T-cell (primary cell): Measurements from ENCODE around the gene KCTD1. TPM values are rescaled to one million over a fixed set of nuclear protein-coding genes. Genes with fewer than 3 reads are reported as not detected.

Source experiments
- ATAC-seq, 4 experiments: fragments of 200-7000 bp in 3 of 4; fragments of 150-1000 bp in 1 of 4; cut with Tn5 transposase; replicated peaks in 1 of 4; 1 replicate in 3 of 4; 2 replicates in 1 of 4; pipeline ENCODE4 v1.10.0; 2021; ENCODE audit warnings: moderate library complexity in 3 of 4, mild to moderate bottlenecking in 2 of 4, moderate number of reproducible peaks in 1 of 4
- CTCF ChIA-PET, 2 donors: fragments of 300-600 bp; sonication (Branson Sonifier 250); formaldehyde crosslinking; loops; one replicate each; lab custom pipeline; 2022; ENCODE audit warnings: antibody characterized with exemption in 2 of 2; lab: Charles Lee
- POLR2A ChIA-PET, 2 donors: fragments of 300-600 bp; sonication (Branson Sonifier 250); formaldehyde crosslinking; loops; one replicate each; lab custom pipeline; 2022; ENCODE audit warnings: antibody characterized with exemption in 2 of 2; lab: Charles Lee
- DNase-seq, 35 experiments: peaks; one replicate each; pipeline versions ENCODE4 v3.0.0 to v3.0.0-alpha.2; 2013 to 2023
- H3K27ac ChIP-seq: one replicate; pipeline ENCODE4 v1.5.1; 2013; ENCODE audit warnings: low read length
- H3K27me3 ChIP-seq, 2 experiments: replicated peaks in 1 of 2; 1 replicate in 1 of 2; 2 replicates in 1 of 2; pipeline versions ENCODE4 v1.6.1 to v1.7.0; 2013; ENCODE audit warnings: low read length in 1 of 2, mixed read lengths in 1 of 2; ENCODE audit not compliant: control insufficient read depth in 2 of 2, insufficient read depth in 2 of 2; ENCODE audit errors: extremely low read depth in 1 of 2
- H3K36me3 ChIP-seq, 2 donors: 1 replicate in 1 of 2; 2 replicates in 1 of 2; pipeline versions ENCODE4 v1.6.1 to v1.7.0; 2013; ENCODE audit warnings: low read length in 1 of 2; ENCODE audit not compliant: control insufficient read depth in 2 of 2, insufficient read depth in 1 of 2; ENCODE audit errors: extremely low read depth in 1 of 2
- H3K4me1 ChIP-seq, 2 experiments: 1 replicate in 1 of 2; 2 replicates in 1 of 2; pipeline versions ENCODE4 v1.6.1 to v1.7.0; 2013; ENCODE audit warnings: low read length in 2 of 2, mixed read lengths in 1 of 2; ENCODE audit not compliant: insufficient read depth in 2 of 2, control insufficient read depth in 1 of 2; ENCODE audit errors: extremely low read depth in 1 of 2
- H3K4me3 ChIP-seq, 2 donors: 1 replicate in 1 of 2; 2 replicates in 1 of 2; pipeline versions ENCODE4 v1.5.1 to v1.7.0; 2013; ENCODE audit warnings: mild to moderate bottlenecking in 2 of 2, low read length in 1 of 2, moderate library complexity in 1 of 2; ENCODE audit not compliant: control insufficient read depth in 1 of 2; ENCODE audit errors: extremely low read depth in 1 of 2
- H3K9me3 ChIP-seq: 2 replicates; pipeline ENCODE4 v1.7.0; 2013
- H3K27ac Mint-ChIP-seq, 2 donors: one replicate each; pipeline ENCODE4 v1.8.0; 2020 to 2021; ENCODE audit warnings: mild to moderate bottlenecking in 2 of 2, mixed read lengths in 2 of 2
- H3K27me3 Mint-ChIP-seq, 2 donors: one replicate each; pipeline ENCODE4 v1.8.0; 2021 to 2022; ENCODE audit warnings: mixed read lengths in 2 of 2
- H3K36me3 Mint-ChIP-seq: one replicate; pipeline ENCODE4 v1.8.0; 2021; ENCODE audit warnings: mixed read lengths
- H3K4me1 Mint-ChIP-seq, 3 donors: one replicate each; pipeline ENCODE4 v1.8.0; 2020 to 2022; ENCODE audit warnings: mixed read lengths in 3 of 3, mild to moderate bottlenecking in 1 of 3
- H3K4me3 Mint-ChIP-seq, 3 donors: one replicate each; pipeline ENCODE4 v1.8.0; 2020 to 2022; ENCODE audit warnings: mild to moderate bottlenecking in 3 of 3, mixed read lengths in 3 of 3, moderate library complexity in 3 of 3
- H3K9me3 Mint-ChIP-seq, 3 donors: one replicate each; pipeline ENCODE4 v1.8.0; 2020 to 2022; ENCODE audit warnings: mixed read lengths in 3 of 3
- WGBS: methylation state at CpG from one replicate; pipeline ENCODE4 v1.1.5; 2013; ENCODE audit warnings: missing lambda C conversion rate; ENCODE audit not compliant: insufficient coverage; 5-methylcytosine and 5-hydroxymethylcytosine counted together
- total RNA-seq, 35 experiments: library from RNA in 6 of 35; stranded (reverse) in 6 of 35; fragments of 120-200 nt in 1 of 35; gene quantifications; one replicate each; pipeline versions ENCODE4 v1.2.1 to v1.2.4 and lab custom pipeline; 2013 to 2026

Gene KCTD1
- total RNA-seq, 5 donors from 2014 or later (not counting 1 experiment from before 2014, with no cell fraction given) = 3.2 to 4.3 (median 3.9) TPM

DNA sequence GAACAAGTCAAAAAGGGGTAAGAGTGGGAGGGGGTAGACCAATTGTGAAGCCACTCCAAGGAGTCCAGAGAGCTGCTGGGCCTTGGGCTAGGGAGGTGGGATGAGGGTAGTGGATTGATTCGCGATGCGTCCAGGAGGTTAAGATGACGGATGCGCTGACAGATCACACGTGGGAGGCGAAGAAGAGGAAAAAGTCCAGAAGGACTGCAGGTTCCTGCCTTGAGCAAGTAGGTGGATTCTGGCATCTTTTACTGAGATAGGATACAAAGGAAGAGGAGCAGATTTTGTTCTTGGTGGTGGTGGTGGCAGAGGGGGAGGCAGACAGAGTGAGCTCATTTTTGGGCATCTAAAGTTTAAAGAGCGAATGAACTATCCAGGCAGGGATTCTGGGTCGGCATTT lies 76.5 kb downstream of the KCTD1 start:
- Histone ChIP-seq H3K36me3 (no peaks in the 10 kb centered on the region), H3K4me1 (no peaks in the 10 kb centered on the region), H3K4me3 (no peak overlapping the region), H3K27me3 (no peaks in the 10 kb centered on the region), H3K27ac (no peak overlapping the region), H3K9me3 (no peaks in the 10 kb centered on the region)
- ChIA-PET POLR2A (no interaction called here), CTCF (no interaction called here)
- Mint-ChIP-seq H3K36me3 (peaks cover 13% of the 10 kb centered on the region), H3K4me1 (no peaks in the 10 kb centered on the region), H3K27ac (no peak overlapping the region), H3K9me3 (no peaks in the 10 kb centered on the region), H3K27me3 (no peaks in the 10 kb centered on the region), H3K4me3 (no peak overlapping the region)
- WGBS = 95% methylated on average over 7 of the region's 9 CpGs
- ATAC-seq (no peak), DNase-seq (no peak)

DNA sequence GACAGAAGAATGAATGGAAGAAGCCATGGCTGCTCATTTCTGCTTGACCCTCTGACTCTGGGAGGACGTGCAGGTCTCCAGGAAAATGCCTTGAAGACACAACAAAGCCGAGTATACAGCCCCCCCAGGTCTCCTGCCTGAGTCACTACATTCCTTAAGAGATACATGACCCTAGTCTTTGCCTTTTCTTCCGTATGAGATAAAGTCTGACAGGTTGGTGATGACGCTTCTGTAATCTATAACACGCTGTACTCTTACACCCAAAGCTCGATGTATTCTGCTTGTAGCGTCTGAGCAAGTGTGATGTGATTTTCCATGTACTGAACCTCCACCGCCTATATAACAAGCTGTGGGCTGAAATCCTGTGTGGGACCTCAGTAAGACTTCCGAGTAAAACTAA lies 77.3 kb downstream of the KCTD1 start:
- no peak overlapping the region for H3K27ac ChIP-seq
- H3K4me1 ChIP-seq = no peaks in the 10 kb centered on the region
- no peak overlapping the region for H3K4me3 ChIP-seq
- ChIA-PET CTCF (no interaction called here), POLR2A (no interaction called here)
- H3K4me1 Mint-ChIP-seq = no peaks in the 10 kb centered on the region
- DNase-seq (no peak), ATAC-seq (no peak)
- H3K36me3 Mint-ChIP-seq = peaks cover 14% of the 10 kb centered on the region
- 100% methylated on average over 2 of the region's 9 CpGs for WGBS
- H3K27ac Mint-ChIP-seq = no peak overlapping the region
- H3K36me3 ChIP-seq = no peaks in the 10 kb centered on the region
- H3K9me3 ChIP-seq = no peaks in the 10 kb centered on the region
- no peaks in the 10 kb centered on the region for H3K9me3 Mint-ChIP-seq
- H3K27me3 ChIP-seq = no peaks in the 10 kb centered on the region
- no peaks in the 10 kb centered on the region for H3K27me3 Mint-ChIP-seq
- H3K4me3 Mint-ChIP-seq = no peak overlapping the region

DNA sequence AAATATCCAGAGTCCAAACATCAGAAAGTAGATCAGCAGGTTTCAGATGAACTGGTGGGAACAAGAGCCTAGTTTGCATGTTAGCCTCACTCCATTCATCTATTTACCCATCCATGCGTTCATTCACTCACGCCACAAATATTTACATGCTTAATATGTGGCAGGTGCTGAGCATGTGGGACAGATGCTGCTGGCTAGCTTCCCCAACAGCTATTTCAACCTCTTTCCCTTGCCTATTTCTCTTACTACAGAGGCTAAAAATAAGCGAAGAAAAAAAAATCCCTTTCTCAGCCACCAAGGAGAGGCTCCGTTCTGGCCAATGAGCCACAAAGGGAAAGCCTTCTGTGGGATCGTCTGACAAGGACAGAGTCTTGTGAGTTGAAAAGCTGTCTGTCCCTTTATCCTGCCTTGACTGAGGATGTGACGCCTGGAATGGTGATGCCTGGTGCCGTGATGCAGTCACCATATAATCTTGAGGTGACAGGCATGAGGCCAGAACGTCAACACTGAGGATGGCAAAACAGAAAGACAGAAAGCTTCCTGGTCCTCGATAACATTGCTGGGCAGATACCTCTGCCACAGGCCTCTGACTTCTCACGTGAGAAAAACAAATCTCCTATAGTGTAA lies 78.2 kb downstream of the KCTD1 start:
- no peak overlapping the region for H3K27ac ChIP-seq
- no peak for ATAC-seq

DNA sequence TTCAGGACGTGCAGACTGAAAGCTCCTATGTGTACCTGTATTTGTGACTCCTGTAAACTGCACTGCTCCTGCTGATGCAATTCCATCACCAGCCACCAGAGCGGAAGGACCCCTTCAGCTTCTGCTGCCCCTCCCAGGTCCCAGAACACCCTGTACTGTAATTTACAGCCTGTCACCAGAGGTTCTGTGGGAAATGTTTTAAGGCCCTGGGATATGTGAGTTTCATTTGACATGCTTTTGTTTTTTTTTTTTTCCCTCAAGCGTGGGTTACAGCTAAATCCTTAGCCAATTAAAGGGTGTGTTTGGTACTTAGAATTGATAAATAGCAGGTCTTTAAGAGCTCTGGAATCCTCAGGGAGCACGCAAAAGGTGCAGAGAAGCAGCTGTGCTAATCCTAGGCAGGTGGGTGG lies 79.4 kb downstream of the KCTD1 start:
- peaks cover 10% of the 10 kb centered on the region for H3K36me3 Mint-ChIP-seq
- H3K4me3 ChIP-seq = no peak overlapping the region
- no peak overlapping the region for H3K27ac ChIP-seq
- no peaks in the 10 kb centered on the region for H3K36me3 ChIP-seq
- ATAC-seq (no peak), DNase-seq (no peak)
- no peak overlapping the region for H3K4me3 Mint-ChIP-seq
- no peaks in the 10 kb centered on the region for H3K4me1 ChIP-seq
- H3K9me3 Mint-ChIP-seq = no peaks in the 10 kb centered on the region
- H3K4me1 Mint-ChIP-seq = no peaks in the 10 kb centered on the region
- no peaks in the 10 kb centered on the region for H3K27me3 ChIP-seq
- CTCF ChIA-PET = no interaction called here
- no peak overlapping the region for H3K27ac Mint-ChIP-seq
- 60% methylated on average over 1 of the region's 4 CpGs for WGBS
- no peaks in the 10 kb centered on the region for H3K27me3 Mint-ChIP-seq
- H3K9me3 ChIP-seq = no peaks in the 10 kb centered on the region
- POLR2A ChIA-PET = no interaction called here

More for the DNA sequence above, 78.2 kb downstream of the KCTD1 start:
- no peaks in the 10 kb centered on the region for H3K9me3 ChIP-seq
- Mint-ChIP-seq H3K27me3 (no peaks in the 10 kb centered on the region), H3K36me3 (peaks cover 14% of the 10 kb centered on the region), H3K4me1 (no peaks in the 10 kb centered on the region), H3K9me3 (no peaks in the 10 kb centered on the region), H3K27ac (no peak overlapping the region), H3K4me3 (no peak overlapping the region)
- DNase-seq = no peak
- 84% methylated on average over 7 of the region's 10 CpGs for WGBS
- ChIA-PET POLR2A (no interaction called here), CTCF (no interaction called here)
- no peak overlapping the region for H3K4me3 ChIP-seq
- no peaks in the 10 kb centered on the region for H3K4me1 ChIP-seq
- H3K27me3 ChIP-seq = no peaks in the 10 kb centered on the region
- H3K36me3 ChIP-seq = no peaks in the 10 kb centered on the region

DNA sequence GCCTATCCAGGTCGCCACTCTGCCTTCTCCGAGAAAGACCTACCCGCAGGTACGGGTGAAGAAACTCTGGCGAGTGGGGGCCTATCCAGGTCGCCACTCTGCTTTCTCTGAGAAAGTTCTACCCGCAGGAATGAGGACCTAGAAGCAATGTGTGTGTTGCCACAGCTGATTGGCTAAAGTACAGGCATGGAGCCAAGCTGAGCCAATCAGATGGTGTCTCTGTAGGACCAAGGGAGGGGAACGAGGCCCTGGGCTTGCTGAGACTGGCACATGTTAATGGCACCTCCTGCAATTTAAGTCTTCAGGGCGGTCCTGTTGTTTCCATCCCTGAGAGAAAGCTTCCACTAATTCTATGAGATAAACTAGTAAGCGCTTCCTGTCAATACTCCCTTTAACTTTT lies 82.3 kb downstream of the KCTD1 start:
- H3K27me3 Mint-ChIP-seq = no peaks in the 10 kb centered on the region
- no peak for DNase-seq
- ATAC-seq = no peak
- Histone ChIP-seq H3K27ac (no peak overlapping the region), H3K27me3 (no peaks in the 10 kb centered on the region), H3K4me1 (no peaks in the 10 kb centered on the region), H3K36me3 (no peaks in the 10 kb centered on the region), H3K9me3 (no peaks in the 10 kb centered on the region), H3K4me3 (no peak overlapping the region)
- CTCF ChIA-PET = no interaction called here
- no peak overlapping the region for H3K4me3 Mint-ChIP-seq
- POLR2A ChIA-PET = no interaction called here
- H3K9me3 Mint-ChIP-seq = no peaks in the 10 kb centered on the region
- WGBS = 81% methylated on average over 8 of the region's 10 CpGs
- H3K4me1 Mint-ChIP-seq = no peaks in the 10 kb centered on the region
- peaks cover 7% of the 10 kb centered on the region for H3K36me3 Mint-ChIP-seq
- H3K27ac Mint-ChIP-seq = no peak overlapping the region

DNA sequence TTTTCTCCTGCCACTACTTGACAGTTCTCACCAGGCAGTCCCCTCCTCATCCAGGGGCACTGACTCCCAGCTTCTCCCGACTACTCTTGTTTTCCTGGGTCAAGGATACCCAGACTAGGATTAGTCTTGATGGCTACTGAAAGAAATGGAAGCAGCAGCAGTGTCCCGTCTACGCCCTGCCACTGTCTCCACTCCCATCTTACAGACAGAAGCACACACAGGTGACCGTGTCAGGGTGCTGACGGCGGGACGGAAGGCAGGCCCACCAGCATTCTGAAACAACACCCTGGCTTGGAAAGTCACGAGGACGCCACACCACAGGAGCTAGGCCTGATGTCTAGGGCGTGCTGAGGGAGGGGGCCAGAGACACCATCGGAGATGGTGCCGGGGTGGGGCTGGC lies 82.9 kb downstream of the KCTD1 start:
- Mint-ChIP-seq H3K4me3 (no peak overlapping the region), H3K9me3 (no peaks in the 10 kb centered on the region), H3K27me3 (no peaks in the 10 kb centered on the region), H3K4me1 (no peaks in the 10 kb centered on the region), H3K27ac (no peak overlapping the region), H3K36me3 (peaks cover 7% of the 10 kb centered on the region)
- Histone ChIP-seq H3K4me3 (no peak overlapping the region), H3K4me1 (no peaks in the 10 kb centered on the region), H3K36me3 (no peaks in the 10 kb centered on the region), H3K27me3 (no peaks in the 10 kb centered on the region), H3K9me3 (no peaks in the 10 kb centered on the region), H3K27ac (no peak overlapping the region)
- ChIA-PET CTCF (no interaction called here), POLR2A (no interaction called here)
- 95% methylated on average over 4 of the region's 12 CpGs for WGBS
- no peak for ATAC-seq
- DNase-seq = no peak
